PC-9 (cell line): Measurements from ENCODE around the gene HPGD.

ENCODE experiments used
- EZH2 ChIP-seq: fragments of 200-600 bp; sonication (generic); IDR thresholded peaks from 2 replicates; pipeline ENCODE4 v1.8.0; 2017; ENCODE audit warnings: antibody characterized with exemption, low read depth
- TF ChIP-seq, protein P1 (sequence below): fragments of 200-600 bp; sonication (generic); conservative IDR thresholded peaks from 2 replicates; pipeline ENCODE4 v1.6.1; 2017; ENCODE audit warnings: mixed run types, antibody characterized with exemption, mild to moderate bottlenecking, moderate library complexity

- TF ChIP-seq, protein P1, sequence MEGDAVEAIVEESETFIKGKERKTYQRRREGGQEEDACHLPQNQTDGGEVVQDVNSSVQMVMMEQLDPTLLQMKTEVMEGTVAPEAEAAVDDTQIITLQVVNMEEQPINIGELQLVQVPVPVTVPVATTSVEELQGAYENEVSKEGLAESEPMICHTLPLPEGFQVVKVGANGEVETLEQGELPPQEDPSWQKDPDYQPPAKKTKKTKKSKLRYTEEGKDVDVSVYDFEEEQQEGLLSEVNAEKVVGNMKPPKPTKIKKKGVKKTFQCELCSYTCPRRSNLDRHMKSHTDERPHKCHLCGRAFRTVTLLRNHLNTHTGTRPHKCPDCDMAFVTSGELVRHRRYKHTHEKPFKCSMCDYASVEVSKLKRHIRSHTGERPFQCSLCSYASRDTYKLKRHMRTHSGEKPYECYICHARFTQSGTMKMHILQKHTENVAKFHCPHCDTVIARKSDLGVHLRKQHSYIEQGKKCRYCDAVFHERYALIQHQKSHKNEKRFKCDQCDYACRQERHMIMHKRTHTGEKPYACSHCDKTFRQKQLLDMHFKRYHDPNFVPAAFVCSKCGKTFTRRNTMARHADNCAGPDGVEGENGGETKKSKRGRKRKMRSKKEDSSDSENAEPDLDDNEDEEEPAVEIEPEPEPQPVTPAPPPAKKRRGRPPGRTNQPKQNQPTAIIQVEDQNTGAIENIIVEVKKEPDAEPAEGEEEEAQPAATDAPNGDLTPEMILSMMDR = no peak
- TF ChIP-seq EZH2 = no peak
Measured at GRCh38 chr4:174517502-174518445, 4.5 kb downstream of the HPGD start.
